ENCODE results near the gene LMO7.

LMO7 gene

GRCh38 chr13:75895168-75895567 is 259.0 kb downstream of the LMO7 start:
- 98% methylated on average over 2 of the region's 3 CpGs for WGBS
- no peaks in the 10 kb centered on the region for H3K9me3 ChIP-seq (ENCODE audit: control insufficient read depth, low read length)
- no peak for DNase-seq
- H3K27me3 ChIP-seq (ENCODE audit: control insufficient read depth in 1 of 2, insufficient read depth in 1 of 2, low read length in 2 of 2), result no peaks in the 10 kb centered on the region
- H3K79me1 ChIP-seq (replicated peaks; ENCODE audit: low read length, poor library complexity, severe bottlenecking), result no peaks in the 10 kb centered on the region
- H2BK120ac ChIP-seq (ENCODE audit: low read depth, low read length), result no peak overlapping the region
- H3K4me2 ChIP-seq (ENCODE audit: low read length, poor library complexity, severe bottlenecking), result no peak overlapping the region
- H4K8ac ChIP-seq (ENCODE audit: low read length), result no peak overlapping the region
- no peak overlapping the region for H2AK5ac ChIP-seq (ENCODE audit: low read length, severe bottlenecking)
- no peak overlapping the region for H3K4me3 ChIP-seq (ENCODE audit: insufficient read depth in 1 of 2, low read depth in 1 of 2, low read length in 2 of 2)
- no peak overlapping the region for H3K18ac ChIP-seq (ENCODE audit: low read depth in 1 of 2, low read length in 2 of 2)
- no peak overlapping the region for H3K9ac ChIP-seq (ENCODE audit: low read length)
- H3K4ac ChIP-seq (ENCODE audit: low read depth in 1 of 2, low read length in 2 of 2), result no peak overlapping the region
- H3K14ac ChIP-seq (ENCODE audit: low read length in 2 of 2), result no peak overlapping the region
- no peak overlapping the region for H2BK15ac ChIP-seq (ENCODE audit: low read depth, poor library complexity, severe bottlenecking)
- H2AFZ ChIP-seq (ENCODE audit: low read depth, low read length), result no peak overlapping the region
- no peak overlapping the region for H2BK5ac ChIP-seq (ENCODE audit: low read depth, low read length, poor library complexity, severe bottlenecking)
- H4K91ac ChIP-seq (ENCODE audit: low read length), result no peak overlapping the region
- no peak overlapping the region for H3K23ac ChIP-seq (ENCODE audit: low read length in 2 of 2)
- no peaks in the 10 kb centered on the region for H3K4me1 ChIP-seq (ENCODE audit: control insufficient read depth, insufficient read depth, low read depth, low read length)
- H3K27ac ChIP-seq (ENCODE audit: low read length, poor library complexity, severe bottlenecking), result no peak overlapping the region
- no peaks in the 10 kb centered on the region for H3K36me3 ChIP-seq (ENCODE audit: control insufficient read depth in 1 of 2, insufficient read depth in 2 of 2, low read depth in 1 of 2, low read length in 2 of 2)
- H2BK12ac ChIP-seq (ENCODE audit: low read length in 2 of 2), result no peak overlapping the region

GRCh38 chr13:75896271-75896670 is 260.1 kb downstream of the LMO7 start:
- Histone ChIP-seq H3K9ac (ENCODE audit: low read length) (no peak overlapping the region), H3K4ac (ENCODE audit: low read depth in 1 of 2, low read length in 2 of 2) (no peak overlapping the region), H3K9me3 (ENCODE audit: control insufficient read depth, low read length) (no peaks in the 10 kb centered on the region), H3K27me3 (ENCODE audit: control insufficient read depth in 1 of 2, insufficient read depth in 1 of 2, low read length in 2 of 2) (no peaks in the 10 kb centered on the region), H3K18ac (ENCODE audit: low read depth in 1 of 2, low read length in 2 of 2) (no peak overlapping the region), H2BK5ac (ENCODE audit: low read depth, low read length, poor library complexity, severe bottlenecking) (no peak overlapping the region), H2AFZ (ENCODE audit: low read depth, low read length) (no peak overlapping the region), H2BK12ac (ENCODE audit: low read length in 2 of 2) (no peak overlapping the region), H3K79me1 (replicated peaks; ENCODE audit: low read length, poor library complexity, severe bottlenecking) (no peaks in the 10 kb centered on the region), H2BK120ac (ENCODE audit: low read depth, low read length) (no peak overlapping the region), H3K4me2 (ENCODE audit: low read length, poor library complexity, severe bottlenecking) (no peak overlapping the region), H3K36me3 (ENCODE audit: control insufficient read depth in 1 of 2, insufficient read depth in 2 of 2, low read depth in 1 of 2, low read length in 2 of 2) (no peaks in the 10 kb centered on the region), H2AK5ac (ENCODE audit: low read length, severe bottlenecking) (no peak overlapping the region), H4K8ac (ENCODE audit: low read length) (no peak overlapping the region), H3K14ac (ENCODE audit: low read length in 2 of 2) (no peak overlapping the region), H3K23ac (ENCODE audit: low read length in 2 of 2) (no peak overlapping the region), H3K27ac (ENCODE audit: low read length, poor library complexity, severe bottlenecking) (no peak overlapping the region), H3K4me3 (ENCODE audit: insufficient read depth in 1 of 2, low read depth in 1 of 2, low read length in 2 of 2) (no peak overlapping the region), H4K91ac (ENCODE audit: low read length) (no peak overlapping the region), H2BK15ac (ENCODE audit: low read depth, poor library complexity, severe bottlenecking) (no peak overlapping the region), H3K4me1 (ENCODE audit: control insufficient read depth, insufficient read depth, low read depth, low read length) (no peaks in the 10 kb centered on the region)
- 100% methylated on average over 1 of the region's 2 CpGs for WGBS
- DNase-seq, result no peak

- Histone ChIP-seq H3K4me3 (ENCODE audit: insufficient read depth in 1 of 2, low read depth in 1 of 2, low read length in 2 of 2) (no peak overlapping the region), H3K9ac (ENCODE audit: low read length) (no peak overlapping the region), H3K36me3 (ENCODE audit: control insufficient read depth in 1 of 2, insufficient read depth in 2 of 2, low read depth in 1 of 2, low read length in 2 of 2) (no peaks in the 10 kb centered on the region), H3K4ac (ENCODE audit: low read depth in 1 of 2, low read length in 2 of 2) (no peak overlapping the region), H2AFZ (ENCODE audit: low read depth, low read length) (no peak overlapping the region), H2BK12ac (ENCODE audit: low read length in 2 of 2) (no peak overlapping the region), H3K23ac (ENCODE audit: low read length in 2 of 2) (no peak overlapping the region), H2AK5ac (ENCODE audit: low read length, severe bottlenecking) (no peak overlapping the region), H3K4me2 (ENCODE audit: low read length, poor library complexity, severe bottlenecking) (no peak overlapping the region), H4K8ac (ENCODE audit: low read length) (no peak overlapping the region), H3K14ac (ENCODE audit: low read length in 2 of 2) (no peak overlapping the region), H3K9me3 (ENCODE audit: control insufficient read depth, low read length) (no peaks in the 10 kb centered on the region), H3K79me1 (replicated peaks; ENCODE audit: low read length, poor library complexity, severe bottlenecking) (no peaks in the 10 kb centered on the region), H3K18ac (ENCODE audit: low read depth in 1 of 2, low read length in 2 of 2) (no peak overlapping the region), H2BK15ac (ENCODE audit: low read depth, poor library complexity, severe bottlenecking) (no peak overlapping the region), H2BK5ac (ENCODE audit: low read depth, low read length, poor library complexity, severe bottlenecking) (no peak overlapping the region), H3K27ac (ENCODE audit: low read length, poor library complexity, severe bottlenecking) (no peak overlapping the region), H3K4me1 (ENCODE audit: control insufficient read depth, insufficient read depth, low read depth, low read length) (no peaks in the 10 kb centered on the region), H3K27me3 (ENCODE audit: control insufficient read depth in 1 of 2, insufficient read depth in 1 of 2, low read length in 2 of 2) (no peaks in the 10 kb centered on the region), H2BK120ac (ENCODE audit: low read depth, low read length) (no peak overlapping the region), H4K91ac (ENCODE audit: low read length) (no peak overlapping the region)
- WGBS, result 20% methylated on average over 1 of the region's 3 CpGs
- DNase-seq, result no peak
These were observed 261.3 kb downstream of the LMO7 start for GRCh38 chr13:75897386-75897785.

GRCh38 chr13:75901501-75901900 is 265.4 kb downstream of the LMO7 start:
- Histone ChIP-seq H3K9me3 (ENCODE audit: control insufficient read depth, low read length) (no peaks in the 10 kb centered on the region), H2BK12ac (ENCODE audit: low read length in 2 of 2) (no peak overlapping the region), H3K18ac (ENCODE audit: low read depth in 1 of 2, low read length in 2 of 2) (no peak overlapping the region), H4K91ac (ENCODE audit: low read length) (no peak overlapping the region), H4K8ac (ENCODE audit: low read length) (no peak overlapping the region), H3K27ac (ENCODE audit: low read length, poor library complexity, severe bottlenecking) (no peak overlapping the region), H3K4ac (ENCODE audit: low read depth in 1 of 2, low read length in 2 of 2) (no peak overlapping the region), H3K23ac (ENCODE audit: low read length in 2 of 2) (no peak overlapping the region), H3K36me3 (ENCODE audit: control insufficient read depth in 1 of 2, insufficient read depth in 2 of 2, low read depth in 1 of 2, low read length in 2 of 2) (no peaks in the 10 kb centered on the region), H2BK120ac (ENCODE audit: low read depth, low read length) (no peak overlapping the region), H2BK15ac (ENCODE audit: low read depth, poor library complexity, severe bottlenecking) (no peak overlapping the region), H3K9ac (ENCODE audit: low read length) (no peak overlapping the region), H3K4me1 (ENCODE audit: control insufficient read depth, insufficient read depth, low read depth, low read length) (no peaks in the 10 kb centered on the region), H3K27me3 (ENCODE audit: control insufficient read depth in 1 of 2, insufficient read depth in 1 of 2, low read length in 2 of 2) (no peaks in the 10 kb centered on the region), H2BK5ac (ENCODE audit: low read depth, low read length, poor library complexity, severe bottlenecking) (no peak overlapping the region), H2AK5ac (ENCODE audit: low read length, severe bottlenecking) (no peak overlapping the region), H3K14ac (ENCODE audit: low read length in 2 of 2) (no peak overlapping the region), H3K4me3 (ENCODE audit: insufficient read depth in 1 of 2, low read depth in 1 of 2, low read length in 2 of 2) (no peak overlapping the region), H2AFZ (ENCODE audit: low read depth, low read length) (no peak overlapping the region), H3K79me1 (replicated peaks; ENCODE audit: low read length, poor library complexity, severe bottlenecking) (no peaks in the 10 kb centered on the region), H3K4me2 (ENCODE audit: low read length, poor library complexity, severe bottlenecking) (no peak overlapping the region)
- peak; percentile 6 for DNase-seq
- WGBS, result 94% methylated on average over 1 of the region's 2 CpGs
